Activated CD4-positive, alpha-beta T cell treated with anti-CD3 and anti-CD28 coated beads for 36 hours (primary cell): ENCODE results near the gene OR10V1. TPM values are rescaled to one million over a fixed set of nuclear protein-coding genes. Genes with fewer than 3 reads are reported as not detected.

Experiments used
- ATAC-seq: fragments of 200-7000 bp; cut with Tn5 transposase; one replicate; pipeline ENCODE4 v1.10.0; 2021; ENCODE audit warnings: mild to moderate bottlenecking, moderate library complexity
- CTCF ChIA-PET: fragments of 350-600 bp; sonication (Branson Sonifier 250); formaldehyde crosslinking; loops from one replicate; lab custom pipeline; 2021; ENCODE audit warnings: antibody characterized with exemption; lab: Charles Lee
- POLR2A ChIA-PET: fragments of 350-600 bp; sonication (Branson Sonifier 250); formaldehyde crosslinking; loops from one replicate; lab custom pipeline; 2021; ENCODE audit warnings: antibody characterized with exemption, inconsistent platforms; lab: Charles Lee
- DNase-seq: peaks from one replicate; pipeline ENCODE4 v3.0.0-alpha.2; 2020
- H3K27ac Mint-ChIP-seq: one replicate; pipeline ENCODE4 v1.8.0; 2021; ENCODE audit warnings: mixed read lengths
- H3K27me3 Mint-ChIP-seq: one replicate; pipeline ENCODE4 v1.8.0; 2021; ENCODE audit warnings: mixed read lengths
- H3K36me3 Mint-ChIP-seq: one replicate; pipeline ENCODE4 v1.8.0; 2021; ENCODE audit warnings: low read depth, mixed read lengths
- H3K4me1 Mint-ChIP-seq: one replicate; pipeline ENCODE4 v1.8.0; 2021; ENCODE audit warnings: mixed read lengths
- H3K4me3 Mint-ChIP-seq: one replicate; pipeline ENCODE4 v1.8.0; 2021; ENCODE audit warnings: mild to moderate bottlenecking, moderate library complexity, mixed read lengths
- H3K9me3 Mint-ChIP-seq: one replicate; pipeline ENCODE4 v1.8.0; 2021; ENCODE audit warnings: low read depth, mixed read lengths
- intact Hi-C, 2 experiments: fragments of 100-400 bp; cut with DNase I in 1 of 2; cut with micrococcal nuclease in 1 of 2; formaldehyde crosslinking; loops; one replicate each; pipeline versions ENCODE4 v1.14.2 to v1.15.1; 2022 to 2024; cut with DNase I, micrococcal nuclease
- total RNA-seq, 2 experiments: library from RNA; stranded (reverse); gene quantifications; one replicate each; pipeline ENCODE4 v1.2.3, GENCODE V29; 2021

The OR10V1 gene
- total RNA-seq, 2 experiments from 2014 or later, result not detected

DNA sequence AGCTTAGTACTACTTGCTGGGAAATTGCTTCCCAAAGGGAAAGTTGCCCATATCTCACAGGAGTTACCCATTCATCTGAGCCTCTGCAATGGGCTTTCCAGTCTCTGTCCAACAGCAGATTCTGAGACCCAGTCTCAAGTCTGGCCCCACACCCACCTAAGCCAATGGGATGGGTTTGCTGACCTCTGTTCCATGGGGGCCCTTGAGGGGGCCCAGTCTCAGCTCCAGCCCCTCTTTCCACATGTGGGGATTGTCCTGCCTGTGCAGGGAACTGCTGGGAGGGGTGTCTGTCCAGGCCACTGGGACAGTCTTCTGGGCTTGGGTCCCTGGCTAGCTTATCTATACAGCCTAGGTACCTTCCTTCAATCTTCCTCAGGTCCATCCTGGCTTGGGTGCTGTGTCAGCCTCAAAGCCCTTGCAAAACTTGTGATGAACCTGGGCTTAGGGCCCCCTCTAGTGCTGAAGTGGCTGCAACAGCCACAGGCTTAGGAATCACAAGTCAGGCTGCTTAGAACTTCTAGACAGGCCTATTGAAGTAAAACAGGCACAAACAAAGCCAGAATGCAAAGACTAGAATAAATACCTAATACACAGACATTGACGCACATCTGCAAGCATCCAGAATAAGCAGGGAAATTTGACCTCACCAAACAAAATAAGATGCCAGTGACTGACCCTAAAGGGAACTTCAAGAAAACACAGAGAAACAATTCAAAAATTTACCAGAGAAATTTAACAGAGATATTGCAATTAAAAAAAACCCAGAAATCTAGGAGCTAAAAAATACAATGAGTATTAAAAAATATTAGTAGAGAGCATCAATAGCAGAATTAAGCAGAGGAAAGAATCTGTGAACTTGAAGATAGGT, 33.1 kb downstream of the OR10V1 start:
- Mint-ChIP-seq H3K9me3 (no peaks in the 10 kb centered on the region), H3K4me3 (no peak overlapping the region), H3K36me3 (no peaks in the 10 kb centered on the region), H3K27me3 (peaks cover 16% of the 10 kb centered on the region), H3K4me1 (peaks cover 10% of the 10 kb centered on the region), H3K27ac (no peak overlapping the region)
- ATAC-seq (peak; percentile 92), DNase-seq (peak; percentile 73)
- ChIA-PET POLR2A (no interaction called here), CTCF (interaction anchor here (0.6 to 1.0 kb wide), 4 partner anchors 108 to 585 kb away, joined by 3 read pairs; no protein-coding TSS in a partner anchor)
- intact Hi-C loops, result loop anchor here (1.0 to 5.0 kb wide), 3 partner anchors 143 to 508 kb away; partner anchors contain the start of gene DTX4 (in 1 of the 2)

DNA sequence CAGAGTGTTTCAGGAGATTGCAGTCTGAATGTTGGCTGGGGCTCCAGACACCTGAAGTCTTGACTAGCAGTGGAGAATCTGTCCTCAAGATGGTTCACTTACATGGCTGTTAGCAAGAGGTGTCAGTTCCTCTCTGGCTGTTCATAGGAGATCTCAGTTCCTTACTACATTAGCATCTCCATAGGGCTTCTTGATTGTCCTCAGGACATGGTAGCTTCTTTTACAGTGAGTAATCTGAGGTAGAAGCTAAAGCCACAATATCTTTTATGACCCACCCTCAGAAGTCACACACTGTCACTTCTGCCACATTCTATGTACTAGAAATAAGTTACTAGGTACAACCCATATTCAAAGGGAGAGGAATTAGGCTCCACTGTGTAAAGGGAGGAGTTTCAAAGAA, 34.3 kb downstream of the OR10V1 start:
- H3K36me3 Mint-ChIP-seq, result no peaks in the 10 kb centered on the region
- CTCF ChIA-PET, result interaction anchor here (0.7 to 1.0 kb wide), 2 partner anchors 117 to 142 kb away, joined by 3 read pairs; no protein-coding TSS in a partner anchor
- no peaks in the 10 kb centered on the region for H3K9me3 Mint-ChIP-seq
- no peak overlapping the region for H3K27ac Mint-ChIP-seq
- POLR2A ChIA-PET, result no interaction called here
- H3K27me3 Mint-ChIP-seq, result peaks cover 13% of the 10 kb centered on the region
- no peak overlapping the region for H3K4me3 Mint-ChIP-seq
- intact Hi-C loops, result loop anchor here in 1 of 2 experiments (5.0 kb wide), 1 partner anchor 397 kb away; no protein-coding TSS in a partner anchor
- DNase-seq, result no peak
- H3K4me1 Mint-ChIP-seq, result peaks cover 10% of the 10 kb centered on the region
- ATAC-seq, result no peak

DNA sequence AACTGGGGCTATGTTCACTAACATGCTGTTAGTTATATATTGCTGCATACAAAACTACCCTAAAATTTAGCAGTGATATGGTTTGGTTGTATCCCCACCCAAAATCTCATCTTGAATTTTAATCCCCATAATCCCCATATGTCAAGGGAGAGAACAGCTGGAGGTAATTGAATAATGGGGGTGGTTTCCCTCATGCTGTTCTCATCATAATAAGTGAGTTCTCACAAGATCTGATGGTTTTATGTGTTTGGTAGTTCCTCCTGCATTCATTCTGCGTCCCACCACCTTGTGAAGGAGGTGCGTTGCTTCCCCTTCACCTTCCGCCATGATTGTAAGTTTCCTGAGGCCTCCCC, 34.9 kb downstream of the OR10V1 start:
- ChIA-PET POLR2A (no interaction called here), CTCF (interaction anchor here (0.6 kb wide), 1 partner anchor 176 kb away, joined by 4 read pairs; no protein-coding TSS in a partner anchor)
- no peak for ATAC-seq
- Mint-ChIP-seq H3K27ac (no peak overlapping the region), H3K9me3 (no peaks in the 10 kb centered on the region), H3K4me1 (peaks cover 10% of the 10 kb centered on the region), H3K27me3 (peaks cover 11% of the 10 kb centered on the region), H3K4me3 (no peak overlapping the region), H3K36me3 (no peaks in the 10 kb centered on the region)
- no peak for DNase-seq
- intact Hi-C loops, result loop anchor here in 1 of 2 experiments (5.0 kb wide), 1 partner anchor 396 kb away; no protein-coding TSS in a partner anchor

DNA sequence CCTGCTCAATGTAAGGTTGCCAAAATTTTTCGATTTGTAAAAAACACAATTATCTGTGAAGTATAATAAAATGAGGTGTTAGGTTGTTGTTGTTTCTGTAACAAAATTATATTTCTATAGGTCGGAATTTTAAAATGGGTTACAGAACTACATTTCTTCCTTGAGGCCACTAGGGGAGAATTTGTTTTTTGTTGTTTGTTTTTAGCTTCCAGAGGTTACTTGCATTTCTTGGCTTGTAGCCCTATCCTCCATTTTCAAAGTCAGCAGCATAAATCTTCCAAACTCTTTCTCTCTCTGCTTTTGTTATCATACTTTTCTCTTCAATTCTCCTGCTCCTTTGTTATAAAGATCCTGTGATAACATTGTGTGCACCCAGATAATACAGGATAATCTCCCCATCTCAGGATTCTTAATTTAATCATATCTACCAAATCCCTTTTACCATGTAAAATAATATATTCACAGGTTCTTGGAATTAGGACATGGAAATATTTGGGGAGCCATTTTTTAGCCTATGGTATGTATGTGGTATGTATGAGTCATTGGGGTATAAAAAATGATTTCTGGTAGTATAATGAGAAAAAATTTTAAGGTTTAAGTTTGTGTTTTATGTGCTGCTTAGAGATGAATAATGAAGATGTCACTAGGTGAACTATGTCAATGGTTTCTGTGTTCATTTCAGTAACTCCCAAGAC, 35.4 kb downstream of the OR10V1 start:
- H3K36me3 Mint-ChIP-seq, result no peaks in the 10 kb centered on the region
- H3K27ac Mint-ChIP-seq, result no peak overlapping the region
- DNase-seq (no peak), ATAC-seq (peak; percentile 44)
- ChIA-PET CTCF (interaction anchor here (0.6 to 1.8 kb wide), 2 partner anchors 9 to 176 kb away, joined by 4 to 6 read pairs; partner anchors contain the start of gene PATL1), POLR2A (no interaction called here)
- intact Hi-C loops, result loop anchor here in 1 of 2 experiments (5.0 kb wide), 1 partner anchor 396 kb away; no protein-coding TSS in a partner anchor
- H3K4me1 Mint-ChIP-seq, result peaks cover 10% of the 10 kb centered on the region
- H3K9me3 Mint-ChIP-seq, result no peaks in the 10 kb centered on the region
- H3K4me3 Mint-ChIP-seq, result no peak overlapping the region
- peaks cover 8% of the 10 kb centered on the region for H3K27me3 Mint-ChIP-seq

- H3K4me3 Mint-ChIP-seq, result no peak overlapping the region
- ATAC-seq (no peak), DNase-seq (no peak)
- intact Hi-C loops, result loop anchor here in 1 of 2 experiments (5.0 kb wide), 1 partner anchor 394 kb away; no protein-coding TSS in a partner anchor
- no peak overlapping the region for H3K27ac Mint-ChIP-seq
- no peaks in the 10 kb centered on the region for H3K9me3 Mint-ChIP-seq
- ChIA-PET POLR2A (interaction anchor here (0.6 kb wide), 1 partner anchor 13 kb away, joined by 3 read pairs; no protein-coding TSS in a partner anchor), CTCF (no interaction called here)
- H3K27me3 Mint-ChIP-seq, result peaks cover 5% of the 10 kb centered on the region
- H3K36me3 Mint-ChIP-seq, result no peaks in the 10 kb centered on the region
- peaks cover 10% of the 10 kb centered on the region for H3K4me1 Mint-ChIP-seq
These were observed 37.4 kb downstream of the OR10V1 start for GRCh38 chr11:59676205-59676604.

GRCh38 chr11:59674291-59674690, 39.4 kb downstream of the OR10V1 start:
- CTCF ChIA-PET, result interaction anchor here (1.4 kb wide), 1 partner anchor 116 kb away, joined by 4 read pairs; no protein-coding TSS in a partner anchor
- POLR2A ChIA-PET, result no interaction called here
- intact Hi-C loops, result no loop called here

DNA sequence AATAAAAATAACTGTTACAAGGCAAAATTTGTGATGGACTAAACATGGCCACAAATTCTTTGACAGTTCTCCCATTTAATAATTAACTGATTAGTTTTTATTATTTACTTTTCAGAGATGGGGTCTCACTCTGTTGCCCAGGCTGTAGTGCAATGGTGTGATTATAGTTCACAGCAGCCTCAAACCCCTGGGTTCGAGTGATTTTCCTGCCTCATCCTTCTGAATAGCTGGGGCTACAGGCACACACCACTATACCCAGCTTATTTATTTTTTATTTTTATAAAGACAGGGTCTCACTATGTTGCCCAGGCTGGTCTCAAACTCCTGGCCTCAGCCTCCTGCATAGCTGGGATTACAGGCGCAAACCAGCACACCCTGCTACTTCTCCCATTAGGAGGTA, 40.4 kb downstream of the OR10V1 start:
- CTCF ChIA-PET, result interaction anchor here (1.4 kb wide), 1 partner anchor 115 kb away, joined by 4 read pairs; no protein-coding TSS in a partner anchor
- H3K9me3 Mint-ChIP-seq, result no peaks in the 10 kb centered on the region
- no peaks in the 10 kb centered on the region for H3K27me3 Mint-ChIP-seq
- no peaks in the 10 kb centered on the region for H3K36me3 Mint-ChIP-seq
- DNase-seq (no peak), ATAC-seq (no peak)
- no peak overlapping the region for H3K4me3 Mint-ChIP-seq
- intact Hi-C loops, result no loop called here
- no peak overlapping the region for H3K27ac Mint-ChIP-seq
- peaks cover 12% of the 10 kb centered on the region for H3K4me1 Mint-ChIP-seq
- POLR2A ChIA-PET, result no interaction called here

More at GRCh38 chr11:59674291-59674690, 39.4 kb downstream of the OR10V1 start:
- Mint-ChIP-seq H3K4me3 (no peak overlapping the region), H3K9me3 (no peaks in the 10 kb centered on the region), H3K27ac (no peak overlapping the region), H3K4me1 (peaks cover 17% of the 10 kb centered on the region), H3K27me3 (peaks cover 2% of the 10 kb centered on the region), H3K36me3 (no peaks in the 10 kb centered on the region)
- ATAC-seq, result no peak
- DNase-seq, result no peak

GRCh38 chr11:59671471-59671870, 42.2 kb downstream of the OR10V1 start:
- no peak for ATAC-seq
- H3K4me3 Mint-ChIP-seq, result no peak overlapping the region
- H3K4me1 Mint-ChIP-seq, result peaks cover 21% of the 10 kb centered on the region
- peaks cover 11% of the 10 kb centered on the region for H3K36me3 Mint-ChIP-seq
- intact Hi-C loops, result no loop called here
- no peaks in the 10 kb centered on the region for H3K27me3 Mint-ChIP-seq
- DNase-seq, result no peak
- POLR2A ChIA-PET, result interaction anchor here (0.6 kb wide), 1 partner anchor 1279 kb away, joined by 3 read pairs; no protein-coding TSS in a partner anchor
- CTCF ChIA-PET, result no interaction called here
- H3K27ac Mint-ChIP-seq, result no peak overlapping the region
- no peaks in the 10 kb centered on the region for H3K9me3 Mint-ChIP-seq

GRCh38 chr11:59669611-59670009, 44.0 kb downstream of the OR10V1 start:
- Mint-ChIP-seq H3K36me3 (peaks cover 26% of the 10 kb centered on the region), H3K4me1 (peaks cover 35% of the 10 kb centered on the region), H3K4me3 (peak overlapping the region; percentile 81), H3K27ac (peak overlapping the region; percentile 92), H3K27me3 (no peaks in the 10 kb centered on the region), H3K9me3 (no peaks in the 10 kb centered on the region)
- ATAC-seq (no peak), DNase-seq (no peak)
- ChIA-PET POLR2A (interaction anchor here (0.7 to 1.6 kb wide), 6 partner anchors 14 to 134 kb away, joined by 3 to 18 read pairs (median 4); partner anchors contain the start of gene OSBP), CTCF (interaction anchor here (0.7 to 1.6 kb wide), 11 partner anchors 8 to 132 kb away, joined by 3 to 8 read pairs (median 3); no protein-coding TSS in a partner anchor)
- intact Hi-C loops, result loop anchor here (1.0 to 5.0 kb wide), 14 partner anchors 53 to 1758 kb away; partner anchors contain the start of genes MRPL16 (in 2 of the 2), CPSF7 (in 1 of the 2), FAM111A (in 1 of the 2) and STX3 (in 1 of the 2)

DNA sequence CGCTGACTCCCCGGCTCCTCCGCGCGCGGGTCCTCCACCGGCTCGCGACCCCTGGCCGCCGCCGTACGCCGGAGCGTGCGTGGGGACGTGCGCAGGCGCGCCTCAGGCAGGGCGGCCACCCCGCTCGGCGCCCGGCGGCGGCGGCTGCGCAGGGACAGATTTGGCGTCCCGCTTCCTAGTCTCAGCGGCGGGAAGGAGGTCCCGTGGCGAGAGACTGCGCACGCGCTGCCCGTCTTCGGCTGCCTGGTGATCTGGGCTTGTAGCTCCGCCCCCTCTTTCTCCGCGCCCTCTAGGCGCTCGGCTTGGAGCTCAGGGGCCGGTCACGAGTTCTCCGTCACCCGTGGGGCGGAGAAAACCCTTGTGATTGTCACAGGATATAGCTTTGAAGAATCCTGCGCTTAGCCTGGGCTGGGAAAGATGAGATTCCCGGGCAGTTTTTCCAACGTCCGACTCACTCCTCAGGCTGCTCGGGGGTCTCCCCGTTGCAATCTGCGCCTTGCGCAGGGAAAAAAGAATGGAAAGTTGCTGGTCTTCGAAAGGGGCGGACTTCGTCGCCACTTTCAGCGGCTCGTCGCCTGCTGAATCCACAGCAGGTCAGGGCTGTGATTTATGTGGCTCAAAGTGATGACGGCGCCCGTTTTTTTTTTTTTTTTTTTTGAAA, 44.6 kb downstream of the OR10V1 start, which contains the start of gene PATL1:
TSS of gene PATL1 (minus strand) at position 88 of the 661 bp plus-strand sequence. CDS start 142 bp downstream, outside the sequence.
- Mint-ChIP-seq H3K9me3 (no peaks in the 10 kb centered on the region), H3K27me3 (no peaks in the 10 kb centered on the region), H3K27ac (peak within 1 kb of the TSS; percentile 92), H3K4me1 (peaks cover 37% of the 10 kb centered on the region), H3K4me3 (peak within 1 kb of the TSS; percentile 81), H3K36me3 (peaks cover 29% of the 10 kb centered on the region)
- CTCF ChIA-PET, result interaction anchor here (0.7 to 1.6 kb wide), 14 partner anchors 9 to 561 kb away, joined by 3 to 8 read pairs (median 3); no protein-coding TSS in a partner anchor
- intact Hi-C loops, result loop anchor here (1.0 to 5.0 kb wide), 14 partner anchors 53 to 1758 kb away; partner anchors contain the start of genes MRPL16 (in 2 of the 2), CPSF7 (in 1 of the 2), FAM111A (in 1 of the 2) and STX3 (in 1 of the 2)
- DNase-seq (peak; percentile 99), ATAC-seq (peak; percentile 93)
- POLR2A ChIA-PET, result interaction anchor here (0.5 to 1.6 kb wide), 7 partner anchors 14 to 823 kb away, joined by 3 to 18 read pairs (median 4); partner anchors contain the start of gene OSBP
